Erythroblast (primary cell): ENCODE data around the gene EFCC1.

Source experiments
- GATA1 ChIP-seq: IDR thresholded peaks from 2 replicates; pipeline ENCODE4 v1.6.1; 2011; ENCODE audit warnings: low read depth, mild to moderate bottlenecking, control low read depth, low read length, moderate library complexity
- POLR2A ChIP-seq: IDR thresholded peaks from 2 replicates; pipeline ENCODE4 v1.6.1; 2011; ENCODE audit warnings: mild to moderate bottlenecking, low read length

GRCh38 chr3:128998561-128998960, 2.5 kb upstream of the EFCC1 start:
- no peak for TF ChIP-seq POLR2A
- no peak for TF ChIP-seq GATA1
